GM21825 (cell line): ENCODE results near the gene LUC7L.
"Not testable (repeated sequence)": the region's sequence is repeated elsewhere in the genome, so short reads cannot be mapped to it uniquely, and the experiment has no call there.

Source experiments
- ATAC-seq: cut with Tn5 transposase; IDR thresholded peaks from one replicate; pipeline ENCODE4 v1.9.1; 2021; ENCODE audit warnings: mild to moderate bottlenecking, moderate library complexity; ENCODE audit not compliant: unreplicated experiment

Gene LUC7L

GRCh38 chr16:263944-264343 is 34.7 kb upstream of the LUC7L start:
- ATAC-seq = no peak

GRCh38 chr16:263182-263774 is 34.0 kb upstream of the LUC7L start:
- ATAC-seq = no peak

GRCh38 chr16:262121-262745 is 33.0 kb upstream of the LUC7L start:
- no peak for ATAC-seq

GRCh38 chr16:261031-261691 is 31.9 kb upstream of the LUC7L start:
- ATAC-seq = no peak

- ATAC-seq = no peak
These were observed 31.1 kb upstream of the LUC7L start for GRCh38 chr16:260326-260725.

GRCh38 chr16:259814-260253 is 30.6 kb upstream of the LUC7L start:
- no peak for ATAC-seq

GRCh38 chr16:259226-259625 is 30.0 kb upstream of the LUC7L start:
- no peak for ATAC-seq

GRCh38 chr16:258091-258490 is 28.8 kb upstream of the LUC7L start:
- ATAC-seq = not testable (repeated sequence)

- no peak for ATAC-seq
These were observed 25.9 kb upstream of the LUC7L start for GRCh38 chr16:255183-255582.

- no peak for ATAC-seq
These were observed 25.2 kb upstream of the LUC7L start for GRCh38 chr16:254461-254860.

- ATAC-seq = no peak
These were observed 24.6 kb upstream of the LUC7L start for GRCh38 chr16:253833-254232.

GRCh38 chr16:252366-253337 is 23.4 kb upstream of the LUC7L start:
- peak; percentile 55 for ATAC-seq

GRCh38 chr16:249431-249830 is 20.2 kb upstream of the LUC7L start:
- no peak for ATAC-seq

- ATAC-seq = no peak
These were observed 17.8 kb upstream of the LUC7L start for GRCh38 chr16:247027-247426.

- no peak for ATAC-seq
These were observed 15.9 kb upstream of the LUC7L start for GRCh38 chr16:245105-245504.

- no peak for ATAC-seq
These were observed 14.1 kb upstream of the LUC7L start for GRCh38 chr16:243348-243747.

- ATAC-seq = no peak
These were observed 13.0 kb upstream of the LUC7L start for GRCh38 chr16:242281-242680.

- ATAC-seq = no peak
These were observed 11.3 kb upstream of the LUC7L start for GRCh38 chr16:240559-240958.

GRCh38 chr16:239948-240277 is 10.7 kb upstream of the LUC7L start:
- no peak for ATAC-seq

GRCh38 chr16:234468-235305 is 5.4 kb upstream of the LUC7L start, which contains the start of gene FAM234A:
Gene FAM234A, plus strand, starts transcription at chr16:234821. Its CDS starts 19,593 bp downstream, at chr16:254414.
- peak; percentile 80 for ATAC-seq
